ENCODE data around the gene KRTAP10-1.

The KRTAP10-1 gene

DNA sequence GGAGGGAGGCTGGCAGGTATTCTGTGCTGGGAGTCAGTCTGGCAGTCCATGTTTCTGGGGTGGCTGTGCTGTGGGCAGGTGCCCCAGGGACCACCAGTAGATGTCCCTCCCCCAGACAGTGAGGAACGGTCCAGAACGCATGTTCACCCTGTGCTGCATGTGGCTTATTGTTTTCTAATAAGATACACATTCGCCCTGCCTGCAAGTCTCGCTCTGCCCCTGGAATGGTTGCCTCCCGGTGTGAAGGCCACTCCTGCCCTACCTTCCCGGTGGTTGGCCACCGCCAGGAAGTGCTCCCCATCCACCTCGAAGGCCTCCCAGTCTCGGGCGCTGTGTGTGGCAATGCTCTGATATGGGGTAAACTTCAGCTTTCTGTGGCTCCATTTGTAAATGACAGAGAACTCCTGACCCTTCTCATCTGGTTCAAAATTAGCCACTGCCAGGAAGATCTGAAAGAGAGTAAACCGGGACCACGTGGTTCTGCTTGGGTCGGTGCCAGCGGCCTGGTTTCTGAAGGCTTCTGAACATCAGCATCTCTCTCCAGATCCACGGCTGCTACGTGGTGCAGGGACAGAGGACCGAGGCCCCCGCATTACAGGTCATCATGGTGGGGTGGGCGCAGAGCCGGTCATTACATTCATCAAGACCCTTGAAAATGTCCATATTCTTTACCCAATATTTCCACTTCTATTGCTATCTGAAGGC, 14.5 kb downstream of the KRTAP10-1 start:
- DNase-seq (ENCODE audit: low read depth) = no peak
- no peak for TF ChIP-seq CTCF (conservative IDR thresholded peaks at IDR 0.05; ENCODE audit: low read length)

DNA sequence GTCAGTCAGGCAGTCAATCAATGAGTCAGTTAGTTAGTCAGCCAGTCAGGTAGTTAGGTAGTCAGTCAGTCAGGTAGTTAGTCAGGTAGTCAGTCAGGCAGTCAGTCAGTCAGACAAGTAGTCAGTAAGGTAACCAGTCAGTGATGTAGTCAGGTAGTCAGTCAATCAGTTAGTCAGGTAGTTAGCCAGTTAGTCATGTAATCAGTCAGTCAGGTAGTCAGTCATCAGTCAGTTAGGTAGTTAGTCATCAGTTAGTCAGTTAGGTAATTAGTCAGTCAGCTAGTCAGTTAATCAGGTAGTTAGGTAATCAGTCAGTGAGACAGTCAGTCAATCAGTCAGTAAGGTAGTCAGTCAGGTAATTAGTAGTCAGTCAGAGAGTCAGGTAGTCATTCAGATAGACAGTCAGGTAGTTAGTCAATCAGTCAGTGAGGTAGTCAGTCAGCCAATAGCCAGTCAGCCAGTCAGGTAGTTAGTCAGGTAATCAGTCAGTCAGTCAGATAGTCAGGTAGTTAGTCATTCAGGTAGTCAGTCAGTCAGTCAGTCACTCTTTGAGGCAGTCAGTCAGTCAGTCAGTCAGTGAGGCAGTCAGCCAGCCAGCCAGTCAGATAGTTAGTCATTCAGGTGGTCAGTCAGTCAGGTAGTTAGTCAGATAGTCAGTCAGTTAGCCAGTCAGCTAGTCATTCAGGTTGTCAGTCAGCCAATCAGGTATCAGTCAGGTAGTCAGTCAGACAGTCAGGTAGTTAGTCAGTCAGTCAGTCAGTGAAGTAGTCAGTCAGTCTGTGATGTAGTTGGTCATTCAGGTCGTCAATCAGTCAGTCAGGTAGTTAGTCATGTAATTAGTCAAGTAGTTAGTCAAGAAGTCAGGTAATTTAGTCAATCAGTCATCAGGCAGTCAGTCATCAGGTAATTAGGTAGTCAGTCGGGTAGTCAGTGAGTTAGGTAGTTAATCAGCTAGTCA, 15.3 kb downstream of the KRTAP10-1 start:
- no peak for DNase-seq (ENCODE audit: low read depth)
- TF ChIP-seq CTCF (conservative IDR thresholded peaks at IDR 0.05; ENCODE audit: low read length) = no peak

More for the DNA sequence above, 14.5 kb downstream of the KRTAP10-1 start:
- H3K4me3 ChIP-seq (ENCODE audit: low read length) = no peak overlapping the region

GRCh38 chr21:44523567-44524413, 16.2 kb downstream of the KRTAP10-1 start:
- H3K4me3 ChIP-seq (ENCODE audit: low read length) = no peak overlapping the region
- no peak for TF ChIP-seq CTCF (conservative IDR thresholded peaks at IDR 0.05; ENCODE audit: low read length)
- no peak for DNase-seq (ENCODE audit: low read depth)

More for the DNA sequence above, 15.3 kb downstream of the KRTAP10-1 start:
- no peak overlapping the region for H3K4me3 ChIP-seq (ENCODE audit: low read length)

GRCh38 chr21:44522753-44523204, 17.2 kb downstream of the KRTAP10-1 start:
- no peak for TF ChIP-seq CTCF (conservative IDR thresholded peaks at IDR 0.05; ENCODE audit: low read length)
- H3K4me3 ChIP-seq (ENCODE audit: low read length) = no peak overlapping the region
- no peak for DNase-seq (ENCODE audit: low read depth)

- no peak for DNase-seq (ENCODE audit: low read depth)
- no peak for TF ChIP-seq CTCF (conservative IDR thresholded peaks at IDR 0.05; ENCODE audit: low read length)
- H3K4me3 ChIP-seq (ENCODE audit: low read length) = no peak overlapping the region
These were observed 17.9 kb downstream of the KRTAP10-1 start for GRCh38 chr21:44521928-44522752.

DNA sequence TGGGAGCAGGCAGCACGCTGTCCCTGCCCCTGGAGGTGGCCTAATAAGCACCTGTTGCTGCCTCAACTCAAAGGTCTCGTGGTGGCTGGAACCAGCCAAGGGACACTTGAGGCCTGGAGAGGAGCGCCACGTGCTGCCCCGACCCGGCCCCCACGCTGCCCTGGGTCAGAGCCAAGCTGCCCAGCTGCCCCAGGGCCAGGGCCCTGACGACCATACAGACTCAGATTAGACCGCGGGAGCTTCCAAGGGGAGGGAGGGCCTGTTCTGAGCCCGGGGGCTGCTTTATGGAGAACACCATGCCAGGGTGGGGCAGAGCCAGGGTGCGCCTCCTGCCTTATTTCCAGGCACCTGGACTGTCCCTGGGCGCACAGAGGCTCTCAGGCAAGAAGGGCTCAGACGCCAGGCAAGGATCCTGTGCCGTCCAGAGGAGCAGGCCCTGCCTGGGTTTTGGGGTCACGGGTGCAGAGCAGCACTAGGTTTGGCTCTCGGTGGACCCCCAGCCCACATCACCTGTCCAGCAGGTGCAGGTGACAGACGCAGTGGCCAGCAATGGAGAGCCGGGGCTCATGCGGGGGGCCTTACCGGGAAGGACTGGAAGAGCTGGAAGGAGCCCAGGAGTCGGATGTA, 18.6 kb downstream of the KRTAP10-1 start:
- no peak for DNase-seq (ENCODE audit: low read depth)
- H3K4me3 ChIP-seq (ENCODE audit: low read length) = no peak overlapping the region
- no peak for TF ChIP-seq CTCF (conservative IDR thresholded peaks at IDR 0.05; ENCODE audit: low read length)
